Measurements from ENCODE around the gene SLC29A1. TPM values are rescaled to one million over a fixed set of nuclear protein-coding genes. Genes with fewer than 3 reads are reported as not detected.

SLC29A1 gene
- total and polyA plus RNA-seq, 9 of the 15 experiments (the other 6 are each of a cell fraction or from before 2014, with no cell fraction given): 18.9 to 170 (median 57.7) TPM

- TF ChIP-seq ZBTB40 (IDR thresholded peaks at IDR 0.05) (peak; percentile 66), ZBTB40 (CRISPR knock-in tag; IDR thresholded peaks at IDR 0.05) (no peak), ZNF23 (CRISPR knock-in tag; IDR thresholded peaks at IDR 0.05) (no peak), POLR2AphosphoS5 (IDR thresholded peaks at IDR 0.05; ENCODE audit: control insufficient read depth, insufficient read depth, low read depth, low read length) (no peak), MCM5 (IDR thresholded peaks at IDR 0.05; ENCODE audit: low read depth) (no peak), ZNF512 (tag; IDR thresholded peaks at IDR 0.05) (no peak), PCBP2 (IDR thresholded peaks at IDR 0.05; ENCODE audit: low read depth, low read length, poor library complexity, severe bottlenecking) (no peak), AFF4 (CRISPR knock-in tag; IDR thresholded peaks at IDR 0.05) (no peak), GTF2A2 (tag; IDR thresholded peaks at IDR 0.05) (no peak), ZNF143 (CRISPR knock-in tag; IDR thresholded peaks at IDR 0.05) (no peak), DIDO1 (tag; IDR thresholded peaks at IDR 0.05; ENCODE audit: low read depth) (no peak)
These were observed 3.2 kb downstream of the SLC29A1 start (continued) for GRCh38 chr6:44226368-44227147.
